Measurements from ENCODE around the gene KHK.
"Not testable (repeated sequence)": the region's sequence is repeated elsewhere in the genome, so short reads cannot be mapped to it uniquely, and the experiment has no call there.

DNA sequence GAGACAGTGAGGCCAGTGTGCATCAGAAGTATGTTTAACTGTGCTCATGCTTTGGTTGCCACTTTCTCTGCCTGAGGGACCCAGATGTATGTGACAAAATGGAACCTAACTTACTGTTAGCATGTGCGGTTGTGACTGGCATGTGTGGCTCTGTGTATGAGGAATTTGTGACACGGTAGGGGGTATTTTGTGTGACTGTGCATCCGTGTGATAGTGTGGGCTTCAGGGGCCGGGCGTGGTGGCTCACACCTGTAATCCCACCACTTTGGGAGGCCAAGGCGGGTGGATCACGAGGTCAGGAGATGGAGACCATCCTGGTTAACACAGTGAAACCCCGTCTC lies 32.7 kb downstream of the KHK start:
- TF ChIP-seq MTF1 (CRISPR knock-in tag; IDR thresholded peaks at IDR 0.05; ENCODE audit: borderline replicate concordance); SPI1 (IDR thresholded peaks at IDR 0.05; ENCODE audit: borderline replicate concordance, low read depth, low read length); MEF2A (IDR thresholded peaks at IDR 0.05; ENCODE audit: control insufficient read depth, low read depth, low read length); CTCF (IDR thresholded peaks at IDR 0.05 in 2 of 3, conservative IDR thresholded peaks at IDR 0.05 in 1 of 3; ENCODE audit: insufficient read depth in 2 of 3, low read depth in 1 of 3, low read length in 3 of 3); CBX5 (IDR thresholded peaks at IDR 0.05; ENCODE audit: borderline replicate concordance, low read depth); ZNF347 (CRISPR knock-in tag; IDR thresholded peaks at IDR 0.05; ENCODE audit: low read depth): not testable (repeated sequence)
- TF ChIP-seq, protein P1, sequence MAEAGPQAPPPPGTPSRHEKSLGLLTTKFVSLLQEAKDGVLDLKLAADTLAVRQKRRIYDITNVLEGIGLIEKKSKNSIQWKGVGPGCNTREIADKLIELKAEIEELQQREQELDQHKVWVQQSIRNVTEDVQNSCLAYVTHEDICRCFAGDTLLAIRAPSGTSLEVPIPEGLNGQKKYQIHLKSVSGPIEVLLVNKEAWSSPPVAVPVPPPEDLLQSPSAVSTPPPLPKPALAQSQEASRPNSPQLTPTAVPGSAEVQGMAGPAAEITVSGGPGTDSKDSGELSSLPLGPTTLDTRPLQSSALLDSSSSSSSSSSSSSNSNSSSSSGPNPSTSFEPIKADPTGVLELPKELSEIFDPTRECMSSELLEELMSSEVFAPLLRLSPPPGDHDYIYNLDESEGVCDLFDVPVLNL (CRISPR knock-in tag; IDR thresholded peaks at IDR 0.05; ENCODE audit: low read depth), result not testable (repeated sequence)
